Hepatocyte (in vitro differentiated cells): Measurements from ENCODE around the gene CAMLG. TPM values are rescaled to one million over a fixed set of nuclear protein-coding genes. Genes with fewer than 3 reads are reported as not detected.
A peak's percentile ranks its signal among the peaks of the same experiment; 100 is the strongest.
"Not testable (repeated sequence)": the region's sequence is repeated elsewhere in the genome, so short reads cannot be mapped to it uniquely, and the experiment has no call there.

Experiments used
- DNase-seq: peaks from one replicate; pipeline ENCODE4 v3.0.0-alpha.2; 2016; ENCODE audit warnings: low spot score
- H2AFZ ChIP-seq: fragments of 200-600 bp; sonication (generic); 2 replicates; pipeline ENCODE4 v1.6.0; 2016; ENCODE audit warnings: antibody characterized with exemption, mild to moderate bottlenecking
- H3K27ac ChIP-seq: fragments of 200-600 bp; sonication (generic); 2 replicates; pipeline ENCODE4 v1.5.1; 2016; ENCODE audit warnings: mild to moderate bottlenecking
- H3K27me3 ChIP-seq: fragments of 200-600 bp; sonication (generic); 2 replicates; pipeline ENCODE4 v1.6.1; 2016
- H3K36me3 ChIP-seq: fragments of 200-600 bp; sonication (generic); replicated peaks from 2 replicates; pipeline ENCODE4 v1.5.1; 2016; ENCODE audit warnings: low read depth; ENCODE audit not compliant: insufficient read depth
- H3K4me1 ChIP-seq: fragments of 200-600 bp; sonication (generic); 2 replicates; pipeline ENCODE4 v1.5.1; 2016; ENCODE audit warnings: mild to moderate bottlenecking, moderate library complexity; ENCODE audit not compliant: insufficient read depth
- H3K4me2 ChIP-seq: fragments of 200-600 bp; sonication (generic); 2 replicates; pipeline ENCODE4 v1.6.0; 2016
- H3K4me3 ChIP-seq: fragments of 200-600 bp; sonication (generic); 2 replicates; pipeline ENCODE4 v1.5.1; 2016; ENCODE audit warnings: mild to moderate bottlenecking
- H3K79me2 ChIP-seq: fragments of 200-600 bp; sonication (generic); 2 replicates; pipeline ENCODE4 v1.6.0; 2017; ENCODE audit warnings: mild to moderate bottlenecking
- H3K9me2 ChIP-seq: fragments of 200-600 bp; sonication (generic); replicated peaks from 2 replicates; pipeline ENCODE4 v1.6.0; 2017; ENCODE audit warnings: mild to moderate bottlenecking; ENCODE audit not compliant: insufficient read depth
- H3K9me3 ChIP-seq: fragments of 200-600 bp; sonication (generic); 2 replicates; pipeline ENCODE4 v1.5.1; 2016; ENCODE audit warnings: low read depth, mild to moderate bottlenecking
- H4K20me1 ChIP-seq: fragments of 200-600 bp; sonication (generic); 2 replicates; pipeline ENCODE4 v1.6.0; 2016; ENCODE audit warnings: mild to moderate bottlenecking; ENCODE audit not compliant: insufficient read depth, poor library complexity, severe bottlenecking
- CTCF ChIP-seq: fragments of 200-600 bp; sonication (generic); IDR thresholded peaks from 2 replicates; pipeline ENCODE4 v1.5.1; 2016; ENCODE audit warnings: antibody characterized with exemption, mild to moderate bottlenecking; ENCODE audit not compliant: poor library complexity
- EZH2 ChIP-seq: fragments of 200-600 bp; sonication (generic); IDR thresholded peaks from 2 replicates; pipeline ENCODE4 v1.6.1; 2016; ENCODE audit warnings: antibody characterized with exemption, mild to moderate bottlenecking, borderline replicate concordance
- EZH2phosphoT487 ChIP-seq: fragments of 200-600 bp; sonication (generic); IDR thresholded peaks from one replicate; pipeline ENCODE4 v1.6.1; 2018; ENCODE audit warnings: antibody characterized with exemption, mild to moderate bottlenecking, low read depth, moderate library complexity; ENCODE audit not compliant: unreplicated experiment, severe bottlenecking
- WGBS: methylation state at CpG from one replicate; pipeline ENCODE4 v1.1.6; 2016; ENCODE audit warnings: low lambda C conversion rate; ENCODE audit errors: missing lambda C conversion rate; 5-methylcytosine and 5-hydroxymethylcytosine counted together
- polyA plus RNA-seq: library from polyadenylated mRNA; unstranded; fragments of >200 nt; fragmentation: Nextera tagmentation; extraction: Ambion mirVana; gene quantifications from 2 replicates; pipeline ENCODE4 v1.2.1, GENCODE V29; 2016
- total RNA-seq: library from RNA; depleted of rRNA; stranded (reverse); fragments of >200 nt; gene quantifications from 2 replicates; pipeline ENCODE4 v1.2.3, GENCODE V29; 2014

Gene CAMLG
- total RNA-seq: 33.5 and 33.8 TPM in 2 replicates
- polyA plus RNA-seq: 27.3 and 37.1 TPM in 2 replicates

GRCh38 chr5:134738133-134738962, at the start of gene CAMLG:
Gene CAMLG, plus strand, starts transcription at chr5:134738548. Its CDS starts 73 bp downstream, at chr5:134738621.
- TF ChIP-seq EZH2phosphoT487 (no peak), CTCF (peak; percentile 79), EZH2 (no peak)
- WGBS: under 1% methylated on average over 54 of the region's 66 CpGs
- no peaks in the 10 kb centered on the region for H3K36me3 ChIP-seq
- H3K4me1 ChIP-seq: peaks cover 10% of the 10 kb centered on the region
- H3K79me2 ChIP-seq: peaks cover 37% of the 10 kb centered on the region
- H3K9me2 ChIP-seq: no peaks in the 10 kb centered on the region
- H3K9me3 ChIP-seq: no peaks in the 10 kb centered on the region
- H3K27me3 ChIP-seq: no peaks in the 10 kb centered on the region
- DNase-seq: peak; percentile 100
- peak within 1 kb of the TSS; percentile 98 for H3K27ac ChIP-seq
- peak within 1 kb of the TSS; percentile 69 for H3K4me3 ChIP-seq
- peak within 1 kb of the TSS; percentile 99 for H2AFZ ChIP-seq
- peak within 1 kb of the TSS; percentile 88 for H3K4me2 ChIP-seq
- no peaks in the 10 kb centered on the region for H4K20me1 ChIP-seq

GRCh38 chr5:134690144-134690543, 48.2 kb upstream of the CAMLG start:
- not testable (repeated sequence) for H4K20me1 ChIP-seq, H3K27ac ChIP-seq

GRCh38 chr5:134692722-134693121, 45.6 kb upstream of the CAMLG start:
- TF ChIP-seq EZH2phosphoT487: no peak
- no peak for TF ChIP-seq CTCF
- no peak for TF ChIP-seq EZH2
- peaks cover 13% of the 10 kb centered on the region for H3K36me3 ChIP-seq

More at GRCh38 chr5:134690144-134690543, 48.2 kb upstream of the CAMLG start:
- H3K36me3 ChIP-seq: peaks cover 17% of the 10 kb centered on the region
- H2AFZ ChIP-seq, H3K27me3 ChIP-seq, H3K9me2 ChIP-seq, H3K79me2 ChIP-seq, DNase-seq, H3K4me3 ChIP-seq, H3K4me2 ChIP-seq, H3K9me3 ChIP-seq, H3K4me1 ChIP-seq: not testable (repeated sequence)
- WGBS: 95% methylated on average over 8 of the region's 8 CpGs

GRCh38 chr5:134708301-134708700, 30.0 kb upstream of the CAMLG start:
- Histone ChIP-seq H3K4me1 (no peaks in the 10 kb centered on the region), H3K27me3 (no peaks in the 10 kb centered on the region), H4K20me1 (no peaks in the 10 kb centered on the region), H3K9me2 (no peaks in the 10 kb centered on the region), H3K9me3 (no peaks in the 10 kb centered on the region), H3K79me2 (no peaks in the 10 kb centered on the region), H3K4me3 (no peak overlapping the region), H3K4me2 (no peak overlapping the region), H3K36me3 (no peaks in the 10 kb centered on the region), H3K27ac (no peak overlapping the region), H2AFZ (no peak overlapping the region)
- no peak for DNase-seq
- no peak for TF ChIP-seq EZH2phosphoT487
- no peak for TF ChIP-seq CTCF
- no peak for TF ChIP-seq EZH2
- 97% methylated on average over 1 of the region's 1 CpG for WGBS

More at GRCh38 chr5:134692722-134693121, 45.6 kb upstream of the CAMLG start:
- Histone ChIP-seq H2AFZ (no peak overlapping the region), H3K27ac (no peak overlapping the region), H3K4me1 (no peaks in the 10 kb centered on the region), H3K9me2 (no peaks in the 10 kb centered on the region), H3K9me3 (no peaks in the 10 kb centered on the region), H3K4me3 (no peak overlapping the region), H3K27me3 (no peaks in the 10 kb centered on the region), H3K4me2 (no peak overlapping the region), H3K79me2 (no peaks in the 10 kb centered on the region), H4K20me1 (no peaks in the 10 kb centered on the region)
- DNase-seq: no peak
